Subcutaneous adipose tissue (tissue), 4 donors: Measurements from ENCODE around the gene TPPP2. TPM values are rescaled to one million over a fixed set of nuclear protein-coding genes. Genes with fewer than 3 reads are reported as not detected.

Experiments used
- total RNA-seq, 4 donors: library from RNA; depleted of rRNA; stranded (reverse); fragments of >200 nt; gene quantifications; one replicate each; pipeline ENCODE4 v1.1.0, GENCODE V29; 2016
- TF ChIP-seq, protein P1 (sequence below): fragments of 450-650 bp; IDR thresholded peaks from one replicate; pipeline ENCODE4 v1.5.1; 2016; ENCODE audit warnings: low read depth, mild to moderate bottlenecking, control low read depth, antibody characterized with exemption, moderate library complexity

The TPPP2 gene
- total RNA-seq, 4 donors from 2014 or later = not detected

DNA sequence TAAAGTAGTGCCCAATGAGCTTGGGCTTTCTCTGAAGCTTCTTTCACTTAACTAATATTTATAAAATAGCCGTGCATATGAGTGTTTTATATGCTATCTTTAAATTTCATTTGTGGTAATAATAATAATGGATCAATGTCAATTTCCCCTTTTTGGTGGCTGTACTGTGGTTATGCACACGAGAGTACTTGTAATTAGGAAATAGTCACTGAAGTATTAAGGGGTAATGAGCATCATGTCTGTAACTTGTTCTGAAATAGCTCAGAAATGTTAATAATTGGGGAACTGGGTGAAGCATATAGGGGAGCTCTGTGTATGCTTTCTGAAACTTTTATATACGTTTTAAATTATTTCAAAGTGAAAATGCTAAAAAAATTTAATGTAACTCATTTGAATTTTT lies 20.6 kb downstream of the TPPP2 start:
- TF ChIP-seq, protein P1, sequence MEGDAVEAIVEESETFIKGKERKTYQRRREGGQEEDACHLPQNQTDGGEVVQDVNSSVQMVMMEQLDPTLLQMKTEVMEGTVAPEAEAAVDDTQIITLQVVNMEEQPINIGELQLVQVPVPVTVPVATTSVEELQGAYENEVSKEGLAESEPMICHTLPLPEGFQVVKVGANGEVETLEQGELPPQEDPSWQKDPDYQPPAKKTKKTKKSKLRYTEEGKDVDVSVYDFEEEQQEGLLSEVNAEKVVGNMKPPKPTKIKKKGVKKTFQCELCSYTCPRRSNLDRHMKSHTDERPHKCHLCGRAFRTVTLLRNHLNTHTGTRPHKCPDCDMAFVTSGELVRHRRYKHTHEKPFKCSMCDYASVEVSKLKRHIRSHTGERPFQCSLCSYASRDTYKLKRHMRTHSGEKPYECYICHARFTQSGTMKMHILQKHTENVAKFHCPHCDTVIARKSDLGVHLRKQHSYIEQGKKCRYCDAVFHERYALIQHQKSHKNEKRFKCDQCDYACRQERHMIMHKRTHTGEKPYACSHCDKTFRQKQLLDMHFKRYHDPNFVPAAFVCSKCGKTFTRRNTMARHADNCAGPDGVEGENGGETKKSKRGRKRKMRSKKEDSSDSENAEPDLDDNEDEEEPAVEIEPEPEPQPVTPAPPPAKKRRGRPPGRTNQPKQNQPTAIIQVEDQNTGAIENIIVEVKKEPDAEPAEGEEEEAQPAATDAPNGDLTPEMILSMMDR = no peak

DNA sequence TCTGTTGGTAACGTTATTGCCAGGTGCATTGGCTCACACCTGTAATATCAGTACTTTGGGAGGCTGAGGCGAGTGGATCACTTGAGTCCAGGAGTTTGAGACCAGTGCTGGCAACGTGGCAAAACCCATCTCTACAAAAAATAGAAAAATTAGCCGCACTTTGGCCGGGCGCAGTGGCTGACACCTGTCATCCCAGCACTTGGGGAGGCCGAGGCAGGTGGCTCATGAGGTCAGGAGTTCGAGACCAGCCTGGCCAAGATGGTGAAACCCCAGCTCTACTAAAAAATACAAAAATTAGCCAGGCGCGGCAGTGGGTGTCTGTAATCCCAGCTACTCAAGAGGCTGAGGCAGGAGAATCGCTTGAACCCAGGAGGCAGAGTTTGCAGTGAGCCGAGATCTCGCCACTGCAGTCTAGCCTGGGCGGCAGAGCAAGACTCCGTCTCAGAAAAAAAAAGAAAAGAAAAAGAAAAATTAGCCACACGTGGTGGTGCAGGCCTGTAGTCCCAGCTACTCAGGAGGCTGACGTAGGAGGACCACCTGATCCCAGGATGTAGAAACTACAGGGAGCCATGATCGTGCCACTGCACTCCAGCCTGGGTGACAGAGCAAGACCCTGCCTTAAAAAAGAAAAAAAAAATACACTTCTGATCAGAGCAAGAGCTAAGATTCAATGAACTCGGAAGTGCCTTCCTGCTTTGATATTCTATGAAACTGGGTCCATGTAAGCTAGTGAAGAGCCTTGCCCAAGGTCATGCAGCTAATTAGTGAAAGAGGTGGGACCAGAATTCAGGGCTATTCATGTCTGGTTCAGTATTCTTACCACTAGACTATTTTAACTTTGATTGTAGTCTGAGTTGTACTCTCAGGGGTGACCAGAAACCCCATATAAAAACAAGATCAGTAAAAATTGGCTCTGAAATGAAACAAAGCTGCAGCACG lies 23.4 kb downstream of the TPPP2 start:
- TF ChIP-seq, protein P1 = no peak

DNA sequence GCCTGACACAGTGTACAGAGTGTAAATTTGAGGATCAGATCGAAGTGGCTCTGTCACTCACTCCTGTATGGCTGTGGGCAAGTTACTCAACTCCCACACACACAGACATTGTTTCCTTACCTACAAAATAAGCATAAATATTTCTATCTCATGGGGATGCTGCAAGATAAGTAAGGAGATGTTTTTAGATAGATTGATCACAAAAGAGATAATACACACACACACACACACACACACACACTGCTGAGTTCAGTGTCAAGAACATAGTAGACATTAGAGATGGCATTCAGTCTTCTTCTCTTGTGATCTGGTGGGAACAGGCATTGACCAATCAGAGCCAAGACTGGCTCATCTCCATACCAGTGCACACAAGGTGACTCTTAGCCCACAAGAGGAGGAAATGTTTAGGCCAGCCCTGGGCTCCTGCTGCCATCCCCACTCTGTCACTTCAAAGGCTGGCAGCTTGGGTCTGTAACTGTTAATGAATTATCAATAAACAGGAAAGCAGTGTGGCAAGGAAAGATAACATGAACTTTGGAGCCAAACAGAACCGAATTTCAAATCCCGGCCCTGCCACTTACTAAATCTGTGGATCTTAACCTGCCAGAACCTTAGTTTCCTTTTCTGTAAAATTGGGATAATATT lies 24.2 kb downstream of the TPPP2 start:
- TF ChIP-seq, protein P1 = no peak

DNA sequence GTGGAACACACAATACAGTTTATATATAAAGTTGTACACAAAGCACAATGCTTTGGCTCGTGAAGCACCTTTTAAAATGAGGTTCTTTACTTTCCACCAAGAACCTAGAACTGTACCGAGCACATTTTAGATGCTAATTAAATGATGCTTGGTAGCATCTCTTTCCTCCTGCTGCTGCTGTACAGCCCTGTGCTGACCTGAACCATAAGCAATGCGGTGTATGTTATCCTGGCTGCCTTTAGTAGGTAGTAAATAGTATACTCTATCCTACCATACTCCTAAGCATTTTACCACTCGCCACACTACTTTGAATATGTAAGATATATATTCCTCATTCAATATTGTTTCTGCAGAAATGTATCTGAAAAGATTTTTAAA lies 24.7 kb downstream of the TPPP2 start:
- TF ChIP-seq, protein P1 = no peak

DNA sequence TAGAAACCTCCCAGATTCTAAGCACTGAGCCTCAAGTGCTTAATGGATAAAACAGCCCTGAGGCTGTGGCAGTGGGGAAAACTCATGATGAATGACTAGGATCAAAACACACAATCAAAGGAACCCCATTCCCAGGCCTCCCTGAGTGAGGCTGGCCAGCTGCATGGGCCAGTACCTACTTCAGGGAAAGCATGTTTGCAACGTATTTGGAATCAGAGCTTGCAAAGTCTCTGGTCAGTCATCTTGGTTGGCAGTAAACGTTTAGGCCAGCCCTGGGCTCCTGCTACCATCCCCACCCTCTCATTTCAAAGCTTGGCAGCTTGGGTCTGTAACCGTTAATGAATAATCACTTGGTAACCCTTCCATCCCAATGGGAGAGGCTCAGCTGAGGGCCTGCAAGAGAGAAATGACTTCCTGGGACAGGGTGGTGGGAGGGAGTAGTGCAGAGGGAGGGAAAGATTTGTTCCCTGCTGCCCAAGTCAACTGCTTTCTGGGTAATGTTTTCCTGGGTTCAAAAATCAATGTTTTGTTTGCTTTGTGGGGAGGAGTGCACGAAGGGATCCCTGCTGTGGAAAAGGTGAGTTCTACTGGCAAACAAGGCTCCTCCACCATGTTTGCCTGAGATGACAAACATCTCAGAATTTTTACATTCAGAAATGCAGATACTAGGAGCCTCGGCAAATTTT lies 25.6 kb downstream of the TPPP2 start:
- TF ChIP-seq, protein P1 = no peak

DNA sequence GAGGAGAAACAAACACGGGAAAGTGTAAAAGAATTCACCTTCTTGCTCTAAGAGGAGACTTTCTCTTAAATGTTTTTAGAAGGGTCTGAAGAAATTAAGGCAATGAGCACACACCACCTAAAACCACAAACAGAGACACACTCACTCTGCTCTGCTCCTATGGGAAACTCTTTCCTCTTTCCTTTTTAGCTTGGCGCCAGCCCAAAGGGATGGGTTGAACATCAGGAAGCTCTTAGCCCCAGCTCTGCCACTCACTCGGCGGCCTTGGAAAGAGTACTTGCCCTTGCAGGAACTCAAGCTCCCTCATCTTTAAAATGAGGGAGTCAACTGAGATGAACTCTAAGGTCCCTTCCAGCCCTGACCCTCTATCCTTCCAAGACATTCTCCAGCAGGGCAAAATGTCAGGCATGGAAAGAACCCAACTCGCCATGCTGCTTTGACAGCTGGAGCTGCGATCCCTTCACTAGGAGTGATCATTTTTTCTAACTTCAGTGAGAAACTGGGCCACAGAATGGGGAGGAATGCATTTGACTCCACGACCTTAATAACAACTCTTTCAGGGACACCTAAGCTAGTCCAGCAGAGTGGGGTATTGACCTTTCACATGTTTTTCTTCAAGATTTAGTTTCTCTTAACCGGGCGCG lies 26.6 kb downstream of the TPPP2 start:
- TF ChIP-seq, protein P1 = no peak
